SK-N-SH (cell line): Measurements from ENCODE around the gene CDH2. TPM values are rescaled to one million over a fixed set of nuclear protein-coding genes. Genes with fewer than 3 reads are reported as not detected.

Experiments
- CTCF ChIA-PET: fragments of 300-600, 350-600 bp; formaldehyde crosslinking; extraction: SDS; loops from one replicate; lab custom pipeline; 2021; lab: Yijun Ruan, JAX
- POLR2A ChIA-PET: fragments of 350-600 bp; sonication (Branson Sonifier 250); formaldehyde crosslinking; extraction: SDS; loops from one replicate; lab custom pipeline; 2020; ENCODE audit warnings: antibody characterized with exemption, inconsistent platforms; lab: Yijun Ruan, JAX
- DNase-seq: peaks from one replicate; pipeline ENCODE4 v3.0.0; 2012
- H2AFZ ChIP-seq: fragments of 200-600 bp; sonication (generic); 2 replicates; pipeline ENCODE4 v1.8.1; 2016; ENCODE audit warnings: antibody characterized with exemption, mild to moderate bottlenecking, low read depth
- H3F3A ChIP-seq: fragments of 200-600 bp; sonication (generic); replicated peaks from 2 replicates; pipeline ENCODE3; 2016; ENCODE audit warnings: antibody characterized with exemption, mild to moderate bottlenecking; ENCODE audit not compliant: insufficient read depth
- H3K27ac ChIP-seq, 2 experiments: fragments of 200-500 bp in 1 of 2; fragments of 200-600 bp in 1 of 2; sonication (Bioruptor generic) in 1 of 2; sonication (generic), shearing (Covaris generic) in 1 of 2; 2 replicates each; pipeline versions ENCODE4 v1.5.1 to v1.6.1; 2014 to 2016; ENCODE audit warnings: low read depth in 2 of 2, inconsistent platforms in 1 of 2, low read length in 1 of 2, mild to moderate bottlenecking in 1 of 2, mixed read lengths in 1 of 2
- H3K27me3 ChIP-seq: fragments of 200-600 bp; sonication (generic), shearing (Covaris generic); 2 replicates; pipeline ENCODE4 v1.6.1; 2016; ENCODE audit warnings: mixed run types; ENCODE audit not compliant: insufficient read depth
- H3K36me3 ChIP-seq, 2 experiments: fragments of 200-500 bp in 1 of 2; fragments of 200-600 bp in 1 of 2; sonication (Bioruptor generic) in 1 of 2; sonication (generic) in 1 of 2; replicated peaks in 1 of 2; 2 replicates each; pipeline versions ENCODE3 to v1.5.1; 2014 to 2016; ENCODE audit warnings: low read length in 1 of 2, mild to moderate bottlenecking in 1 of 2; ENCODE audit not compliant: insufficient read depth in 2 of 2, control insufficient read depth in 1 of 2
- H3K4me1 ChIP-seq, 2 experiments: fragments of 200-500 bp in 1 of 2; fragments of 200-600 bp in 1 of 2; sonication (Bioruptor generic) in 1 of 2; sonication (generic), shearing (Covaris generic) in 1 of 2; 2 replicates each; pipeline versions ENCODE4 v1.5.1 to v1.6.1; 2014 to 2016; ENCODE audit warnings: low read depth in 1 of 2, low read length in 1 of 2, mixed run types in 1 of 2; ENCODE audit not compliant: insufficient read depth in 2 of 2, control insufficient read depth in 1 of 2
- H3K4me2 ChIP-seq: fragments of 200-600 bp; sonication (generic), shearing (Covaris generic); 2 replicates; pipeline ENCODE4 v1.6.1; 2017; ENCODE audit warnings: mixed run types
- H3K4me3 ChIP-seq, 2 experiments: fragments of 200-500 bp in 1 of 2; fragments of 200-600 bp in 1 of 2; sonication (Bioruptor generic) in 1 of 2; sonication (generic), shearing (Covaris generic) in 1 of 2; 2 replicates each; pipeline versions ENCODE4 v1.5.1 to v1.8.1; 2014 to 2016; ENCODE audit warnings: low read depth in 2 of 2, inconsistent platforms in 1 of 2, low read length in 1 of 2, mild to moderate bottlenecking in 1 of 2, mixed read lengths in 1 of 2, moderate library complexity in 1 of 2
- H3K79me2 ChIP-seq: fragments of 200-600 bp; sonication (generic); 2 replicates; pipeline ENCODE4 v1.8.1; 2017; ENCODE audit warnings: mild to moderate bottlenecking; ENCODE audit not compliant: insufficient read depth
- H3K9ac ChIP-seq: fragments of 200-600 bp; sonication (generic); 2 replicates; pipeline ENCODE4 v1.6.1; 2017; ENCODE audit warnings: mixed run types
- H3K9me2 ChIP-seq: fragments of 200-600 bp; sonication (generic); 2 replicates; pipeline ENCODE4 v1.6.1; 2017; ENCODE audit warnings: mixed run types
- H3K9me3 ChIP-seq: fragments of 200-600 bp; sonication (generic); 2 replicates; pipeline ENCODE4 v1.6.1; 2017; ENCODE audit warnings: mixed run types, mild to moderate bottlenecking, moderate library complexity
- H4K20me1 ChIP-seq: fragments of 200-600 bp; sonication (generic); 2 replicates; pipeline ENCODE4 v1.6.1; 2017; ENCODE audit warnings: mild to moderate bottlenecking, mixed run types; ENCODE audit not compliant: insufficient read depth
- CTCF ChIP-seq: fragments of 200-600 bp; sonication (generic); IDR thresholded peaks from 2 replicates; pipeline ENCODE4 v1.6.1; 2017; ENCODE audit warnings: antibody characterized with exemption, mild to moderate bottlenecking, moderate library complexity
- FOXJ3 ChIP-seq: sonication (generic); formaldehyde crosslinking; IDR thresholded peaks from 2 replicates; pipeline ENCODE4 v1.5.1; 2020; ENCODE audit warnings: mild to moderate bottlenecking, missing genetic modification reagents
- FOXM1 ChIP-seq: IDR thresholded peaks from 2 replicates; pipeline ENCODE4 v1.4.0; 2012; ENCODE audit warnings: low read depth, mild to moderate bottlenecking
- GABPA ChIP-seq: IDR thresholded peaks from 2 replicates; pipeline ENCODE4 v1.4.0; 2012; ENCODE audit warnings: low read depth, mild to moderate bottlenecking
- JUND ChIP-seq: IDR thresholded peaks from 2 replicates; pipeline ENCODE4 v1.4.0; 2012
- MXI1 ChIP-seq: IDR thresholded peaks from 2 replicates; pipeline ENCODE4 v1.6.1; 2012; ENCODE audit warnings: mild to moderate bottlenecking, low read depth, low read length, improper control_type of control experiment
- NFIC ChIP-seq: IDR thresholded peaks from 2 replicates; pipeline ENCODE4 v1.4.0; 2012; ENCODE audit warnings: borderline replicate concordance
- POLR2AphosphoS5 ChIP-seq: IDR thresholded peaks from 2 replicates; pipeline ENCODE4 v1.6.1; 2012; ENCODE audit warnings: low read depth, low read length
- REST ChIP-seq: IDR thresholded peaks from 2 replicates; pipeline ENCODE4 v1.6.1; 2012; ENCODE audit warnings: mild to moderate bottlenecking, low read depth, low read length, moderate library complexity
- RFX5 ChIP-seq: IDR thresholded peaks from 2 replicates; pipeline ENCODE4 v1.6.1; 2012; ENCODE audit warnings: mild to moderate bottlenecking, improper control_type of control experiment, low read length
- SIN3A ChIP-seq: IDR thresholded peaks from 2 replicates; pipeline ENCODE4 v1.6.1; 2012; ENCODE audit warnings: low read depth, mild to moderate bottlenecking, low read length, moderate library complexity, borderline replicate concordance
- USF1 ChIP-seq: IDR thresholded peaks from 2 replicates; pipeline ENCODE4 v1.4.0; 2012; ENCODE audit warnings: low read depth, borderline replicate concordance
- USF2 ChIP-seq: fragments of 150-350 bp; IDR thresholded peaks from 2 replicates; pipeline ENCODE4 v1.6.1; 2017; ENCODE audit warnings: antibody characterized with exemption, low read length, low read depth, borderline replicate concordance
- YY1 ChIP-seq: IDR thresholded peaks from 2 replicates; pipeline ENCODE4 v1.4.0; 2012; ENCODE audit warnings: low read depth, mild to moderate bottlenecking
- polyA plus RNA-seq, 3 experiments: library from polyadenylated mRNA; depleted of rRNA; stranded (reverse); fragments of >200 nt; gene quantifications; 2 replicates each; pipeline ENCODE4 v1.2.3, GENCODE V29; 2012

CDH2 gene
- polyA plus RNA-seq, 1 of the 3 experiments (the other 2 are of a cell fraction): 146 TPM

- Histone ChIP-seq H2AFZ (no peak overlapping the region), H3K9ac (no peak overlapping the region), H3K4me1 (0 out of 4 replicates have a peak, but pooled peaks cover 0 to 2% of the 10 kb centered on the region in 2 experiments), H3K9me3 (no peaks in the 10 kb centered on the region), H3K9me2 (no peaks in the 10 kb centered on the region), H3K4me2 (no peak overlapping the region), H3K27me3 (no peaks in the 10 kb centered on the region), H3K4me3 (no peak overlapping the region), H3K36me3 (peaks cover 57 to 78% of the 10 kb centered on the region in 2 experiments), H3K27ac (no peak overlapping the region; a peak in 1 of 4 replicates), H3K79me2 (peaks cover 50% of the 10 kb centered on the region), H3F3A (peaks cover 22% of the 10 kb centered on the region), H4K20me1 (no peaks in the 10 kb centered on the region)
- POLR2A ChIA-PET: no interaction called here
- no peak for DNase-seq
- CTCF ChIA-PET: no interaction called here
- TF ChIP-seq REST (no peak), SIN3A (no peak), FOXM1 (no peak), MXI1 (no peak), CTCF (no peak), POLR2AphosphoS5 (no peak), JUND (no peak), RFX5 (no peak), NFIC (no peak), FOXJ3 (no peak), YY1 (no peak), GABPA (no peak), USF1 (no peak), USF2 (no peak)
Measured at GRCh38 chr18:27959101-27959500, 217.8 kb downstream of the CDH2 start.
